Measurements from ENCODE around the gene SLC2A4RG.

Gene SLC2A4RG

DNA sequence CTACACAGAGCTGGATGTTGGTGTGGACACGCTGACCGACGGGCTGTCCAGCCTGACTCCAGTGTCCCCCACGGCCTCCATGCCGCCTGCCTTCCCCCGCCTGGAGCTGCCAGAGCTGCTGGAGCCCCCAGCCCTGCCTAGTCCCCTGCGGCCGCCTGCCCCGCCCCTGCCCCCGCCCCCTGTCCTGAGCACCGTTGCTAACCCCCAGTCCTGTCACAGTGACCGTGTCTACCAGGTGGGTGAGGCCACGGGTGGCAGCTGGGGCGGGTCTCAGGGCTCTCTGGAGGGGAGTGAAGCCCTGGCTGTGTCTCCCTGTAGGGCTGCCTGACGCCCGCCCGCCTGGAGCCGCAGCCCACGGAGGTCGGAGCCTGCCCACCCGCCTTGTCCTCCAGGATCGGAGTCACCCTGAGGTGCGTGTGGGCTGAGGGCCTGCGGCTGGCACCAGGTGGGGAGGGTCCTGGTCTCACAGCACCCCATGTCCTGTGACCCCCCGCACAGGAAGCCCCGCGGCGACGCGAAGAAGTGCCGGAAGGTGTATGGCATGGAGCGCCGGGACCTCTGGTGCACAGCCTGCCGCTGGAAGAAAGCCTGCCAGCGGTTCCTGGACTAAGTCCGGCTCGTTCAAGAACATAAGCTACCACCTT is 2.9 kb downstream of the SLC2A4RG start:
- no peak for DNase-seq

GRCh38 chr20:63743210-63743970 is 3.8 kb downstream of the SLC2A4RG start:
- no peak for DNase-seq

GRCh38 chr20:63744158-63744557 is 4.6 kb downstream of the SLC2A4RG start:
- DNase-seq, result no peak

DNA sequence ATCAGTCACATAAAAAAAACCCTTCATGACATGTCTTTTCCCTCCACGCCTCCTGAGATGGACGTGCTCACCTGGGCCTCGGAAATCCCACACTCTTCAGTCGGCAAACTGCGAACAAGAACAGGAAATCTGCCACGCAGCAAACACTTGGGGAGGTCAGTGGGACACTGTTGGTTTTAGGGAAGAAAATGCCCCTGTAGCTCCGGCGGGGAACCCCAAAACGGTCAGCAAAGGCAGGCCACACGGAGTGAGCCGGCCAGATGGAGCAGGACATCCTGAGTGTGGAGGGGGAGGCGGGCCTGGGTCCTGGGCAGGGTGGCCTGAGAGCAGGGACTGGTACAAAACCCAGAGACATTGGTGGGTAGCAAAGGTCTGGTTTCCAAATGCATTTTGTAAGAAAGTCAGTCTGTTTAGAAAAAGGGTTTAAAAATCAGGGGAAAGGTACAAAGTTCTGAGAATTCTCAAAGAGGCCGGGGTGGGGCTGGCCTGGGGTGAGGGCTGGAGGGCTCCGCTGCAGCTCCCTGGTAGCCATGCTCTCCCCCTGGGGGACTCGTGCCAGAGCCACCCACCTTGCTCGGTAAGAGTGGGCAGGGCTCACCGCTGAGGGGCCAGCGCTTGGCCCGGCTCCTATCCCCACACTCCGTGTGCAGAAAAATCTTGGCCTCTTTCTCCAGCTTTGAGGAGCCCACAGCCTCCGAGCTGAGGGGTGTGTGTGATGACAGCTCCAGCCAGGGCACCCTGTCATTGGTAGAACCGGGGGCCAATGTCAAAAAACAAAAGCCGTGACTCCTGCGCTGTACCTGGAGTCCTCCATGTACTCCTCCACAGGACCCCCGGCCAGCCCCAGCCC is 5.2 kb downstream of the SLC2A4RG start:
- DNase-seq, result no peak

DNA sequence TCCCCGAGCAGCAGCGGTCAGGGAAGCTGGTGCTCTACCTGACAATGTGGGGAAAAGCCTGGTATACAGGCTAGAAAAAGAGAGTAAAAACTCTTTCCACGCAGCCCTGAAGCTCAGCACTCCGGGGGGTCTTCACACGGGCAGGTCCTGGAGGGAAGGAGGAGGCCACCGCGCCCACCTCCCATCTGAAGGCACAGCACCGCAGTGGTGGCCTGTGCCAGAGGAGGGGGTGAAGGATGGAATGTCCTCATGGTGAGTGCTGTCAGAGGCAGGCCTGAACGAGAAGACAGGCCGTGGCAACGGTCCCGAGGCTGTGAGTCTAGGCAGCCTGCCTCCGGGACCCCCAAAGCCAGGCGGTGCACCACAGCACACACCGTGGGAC is 5.8 kb downstream of the SLC2A4RG start:
- no peak for DNase-seq

DNA sequence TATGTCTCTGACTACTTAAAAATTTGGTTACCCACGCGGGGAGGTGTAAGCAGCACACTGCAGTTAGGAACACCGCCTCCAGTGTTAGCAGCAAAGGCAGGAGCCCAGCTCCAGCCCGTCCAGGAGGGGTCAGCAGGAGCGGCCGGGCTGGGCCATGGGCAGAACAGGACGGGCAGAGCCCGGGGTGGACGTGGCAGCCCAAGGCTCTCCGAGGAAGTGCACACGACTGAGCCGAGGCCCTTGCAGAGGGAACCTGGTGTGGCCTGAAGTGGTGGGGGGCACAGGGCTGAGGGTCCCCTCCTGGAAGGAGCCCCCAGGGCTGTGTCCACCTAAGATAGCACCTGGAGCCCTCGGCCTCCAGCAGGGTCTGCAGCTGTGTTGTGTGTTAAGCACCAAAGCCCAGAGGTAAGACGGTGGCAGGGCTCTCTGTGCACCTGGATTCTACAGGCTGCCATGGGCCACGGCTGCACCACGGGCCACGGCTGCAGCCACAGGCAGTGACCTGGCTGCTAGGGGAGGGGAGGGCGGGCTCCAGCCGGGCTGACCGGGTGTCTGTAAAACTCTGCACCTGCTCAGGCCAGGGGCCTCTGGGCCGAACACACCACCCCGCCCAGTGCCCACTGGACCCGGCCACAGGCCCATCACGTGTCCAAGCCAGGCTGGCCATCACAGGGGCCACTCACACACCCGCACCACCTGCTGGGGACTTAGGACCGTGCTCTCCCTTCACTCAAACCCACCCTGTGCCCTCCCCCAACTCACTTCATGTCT is 6.6 kb downstream of the SLC2A4RG start:
- no peak for DNase-seq

DNA sequence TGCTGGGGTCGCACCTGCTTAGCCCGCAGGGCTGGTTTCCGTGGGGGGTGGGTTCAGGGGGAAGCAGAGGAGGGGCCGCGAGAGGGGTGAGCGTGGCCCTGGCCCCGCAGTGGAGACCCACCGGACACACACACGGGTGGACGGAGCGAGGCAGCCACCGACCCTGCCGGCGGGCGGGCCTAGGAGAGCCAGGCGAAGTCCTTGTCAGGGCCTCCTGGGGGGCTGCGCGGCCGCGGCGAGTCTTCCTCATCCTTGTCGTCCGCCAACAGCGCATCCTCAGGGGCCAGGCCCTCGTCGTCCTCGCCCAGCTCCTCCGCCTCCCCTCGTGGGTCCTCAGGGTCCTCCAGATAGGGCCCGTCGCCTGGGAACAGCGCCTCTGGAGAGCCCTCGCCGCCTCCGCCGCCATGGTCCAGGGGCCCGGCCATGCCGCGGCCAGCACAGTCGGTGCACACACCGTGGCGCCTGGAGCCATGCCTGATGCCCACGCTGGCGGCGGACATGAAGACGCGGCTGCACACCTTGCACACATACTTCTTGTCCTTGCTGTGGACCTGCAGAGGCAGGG is 7.3 kb downstream of the SLC2A4RG start:
- DNase-seq, result no peak

DNA sequence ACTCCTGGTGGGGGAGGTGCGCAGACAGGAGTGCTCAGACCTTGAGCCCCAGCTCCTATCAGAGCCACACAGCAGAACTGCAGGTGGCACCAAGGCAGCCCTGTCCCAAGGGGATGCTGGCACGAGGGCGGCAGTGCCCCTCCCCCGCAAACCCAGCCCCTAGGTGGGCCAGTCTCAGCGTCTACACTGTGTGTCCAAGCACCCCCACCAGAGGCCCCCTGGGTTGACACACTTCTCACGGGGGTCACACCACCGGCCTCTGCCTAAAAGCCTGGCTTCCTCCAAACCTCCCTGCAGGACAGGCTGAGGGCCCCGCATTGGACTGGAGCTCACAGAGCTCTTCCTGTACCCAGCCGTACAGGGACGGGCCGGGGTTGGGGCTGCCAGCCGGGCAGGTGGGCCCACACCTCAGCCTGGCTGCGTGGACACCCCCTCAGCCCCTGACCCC is 8.1 kb downstream of the SLC2A4RG start:
- DNase-seq, result no peak

GRCh38 chr20:63748070-63748933 is 8.7 kb downstream of the SLC2A4RG start:
- DNase-seq, result no peak

DNA sequence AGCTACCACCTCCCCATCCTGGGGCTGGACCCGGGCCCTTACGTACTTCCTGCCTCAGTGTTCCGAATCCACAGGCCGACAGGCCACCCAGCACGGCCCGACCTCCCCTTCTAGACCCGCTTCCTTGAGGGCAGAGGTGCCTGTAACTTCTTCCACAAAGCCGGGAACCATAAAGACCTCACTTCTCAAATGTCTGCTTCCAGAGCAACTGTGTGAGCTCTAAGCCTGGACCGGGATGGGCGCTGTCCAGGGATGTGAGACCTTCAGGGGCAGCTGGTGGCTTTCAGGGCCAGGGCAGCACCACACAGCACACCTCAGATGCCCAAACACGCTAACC is 9.3 kb downstream of the SLC2A4RG start:
- no peak for DNase-seq

DNA sequence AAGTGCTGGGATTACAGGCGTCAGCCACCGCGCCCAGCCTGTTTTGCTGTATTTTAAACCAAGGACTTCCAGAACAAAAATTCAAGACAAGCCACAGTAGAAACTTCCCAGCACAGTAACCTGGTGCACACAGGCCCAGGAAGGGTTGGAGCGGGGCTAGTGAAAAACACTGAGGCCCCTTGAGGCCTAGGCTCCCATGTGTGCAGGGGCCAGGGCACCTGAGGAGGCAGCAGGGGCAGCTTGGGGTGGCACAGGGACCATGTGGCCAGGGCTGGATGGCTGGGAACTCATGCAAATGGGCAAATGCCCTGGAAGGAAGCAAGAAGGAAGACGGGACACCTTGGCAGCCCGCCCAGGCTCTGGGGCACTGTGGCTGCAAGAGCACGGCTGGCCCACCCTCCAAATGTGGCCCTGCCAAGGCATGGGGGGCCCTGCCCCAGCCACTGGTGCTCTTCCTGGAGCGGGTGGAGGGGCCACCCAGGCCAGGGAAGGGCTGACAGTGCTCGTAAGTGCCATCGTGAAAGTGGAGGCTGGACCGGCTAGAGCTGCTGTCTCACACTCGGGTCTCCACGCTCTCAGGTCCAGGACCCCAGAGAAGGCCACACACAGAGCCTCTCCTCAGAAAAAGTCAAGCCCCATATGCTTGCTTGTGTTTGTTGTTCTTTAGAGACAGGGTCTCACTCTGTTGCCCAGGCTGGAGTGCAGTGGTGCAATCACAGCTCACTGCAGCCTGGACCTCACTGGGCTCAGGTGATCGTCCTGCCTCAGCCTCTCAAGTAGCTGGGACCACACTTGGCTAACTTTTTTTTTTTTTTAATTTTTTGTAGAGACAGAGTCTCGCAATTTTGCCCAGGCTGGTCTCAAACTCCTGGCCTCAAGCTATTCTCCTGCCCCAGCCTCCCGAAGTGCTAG is 10.3 kb downstream of the SLC2A4RG start:
- DNase-seq, result no peak

GRCh38 chr20:63750807-63751470 is 11.4 kb downstream of the SLC2A4RG start:
- no peak for DNase-seq

DNA sequence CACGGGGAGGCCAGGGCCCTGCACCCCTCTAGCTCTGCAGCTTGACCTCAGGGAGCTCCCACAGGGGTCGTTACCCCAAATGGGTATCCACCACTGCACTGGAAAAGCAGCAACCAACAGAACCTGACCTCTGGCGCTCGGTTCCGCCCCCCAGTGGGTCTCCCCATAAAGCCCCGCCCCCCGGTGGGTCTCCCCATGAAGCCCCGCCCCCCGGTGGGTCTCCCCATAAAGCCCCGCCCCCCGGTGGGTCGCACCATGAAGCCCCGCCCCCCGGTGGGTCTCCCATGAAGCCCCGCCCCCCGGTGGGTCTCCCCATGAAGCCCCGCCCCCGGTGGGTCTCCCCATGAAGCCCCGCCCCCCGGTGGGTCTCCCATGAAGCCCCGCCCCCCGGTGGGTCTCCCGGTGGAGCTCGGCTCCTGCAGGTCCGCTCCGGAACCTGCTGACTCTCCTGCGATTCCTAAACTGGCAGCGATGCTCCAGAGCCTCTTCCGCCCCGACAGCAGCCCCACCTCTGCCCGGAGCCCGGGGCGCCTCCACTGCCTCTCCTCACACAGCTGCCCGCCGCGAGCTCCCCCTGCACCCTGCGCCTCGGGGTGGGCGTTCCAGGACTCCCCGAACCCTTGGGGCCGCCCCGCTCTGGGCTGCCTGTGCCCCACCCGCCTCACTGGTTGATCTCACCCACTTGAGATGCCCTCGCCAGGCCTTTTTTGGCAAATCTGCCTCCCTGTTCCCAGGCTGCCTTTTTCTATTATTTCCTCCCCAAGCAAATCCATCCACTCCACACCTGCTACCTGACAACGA is 12.1 kb downstream of the SLC2A4RG start:
- no peak for DNase-seq

DNA sequence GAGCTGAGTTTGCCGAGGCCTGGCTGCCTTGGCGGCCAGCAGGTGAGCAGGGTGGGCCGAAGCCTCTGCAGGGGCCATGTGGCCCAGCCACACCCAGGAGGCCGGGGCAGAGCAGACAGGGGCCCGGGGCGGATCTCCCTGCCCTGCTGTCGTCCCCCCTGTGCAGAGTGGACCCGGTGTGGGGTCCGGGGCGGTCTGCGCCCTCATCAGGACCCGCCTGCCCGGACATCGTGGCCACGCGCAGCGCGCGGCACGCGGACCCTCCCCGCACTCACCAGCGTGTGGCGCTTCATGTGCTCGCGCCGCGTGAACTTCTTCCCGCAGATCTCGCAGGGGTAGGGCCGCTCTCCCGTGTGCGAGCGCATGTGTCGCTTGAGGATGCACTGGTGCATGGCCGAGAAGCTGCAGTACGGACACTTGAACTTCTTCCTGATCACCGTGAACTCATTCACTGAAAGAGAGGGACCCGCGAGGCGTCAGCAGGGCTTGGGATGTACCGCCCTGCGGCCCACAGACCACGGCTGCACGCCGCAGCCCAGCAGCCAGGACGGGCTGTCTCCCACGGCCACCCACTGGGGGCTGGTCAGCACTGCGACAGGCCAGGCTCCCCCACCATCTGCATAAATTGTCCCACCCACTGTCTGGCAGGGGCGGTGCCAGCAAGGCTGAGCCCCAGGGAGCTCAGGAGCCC is 13.0 kb downstream of the SLC2A4RG start:
- no peak for DNase-seq

- no peak for DNase-seq
These were observed 13.8 kb downstream of the SLC2A4RG start for GRCh38 chr20:63753381-63753780.

DNA sequence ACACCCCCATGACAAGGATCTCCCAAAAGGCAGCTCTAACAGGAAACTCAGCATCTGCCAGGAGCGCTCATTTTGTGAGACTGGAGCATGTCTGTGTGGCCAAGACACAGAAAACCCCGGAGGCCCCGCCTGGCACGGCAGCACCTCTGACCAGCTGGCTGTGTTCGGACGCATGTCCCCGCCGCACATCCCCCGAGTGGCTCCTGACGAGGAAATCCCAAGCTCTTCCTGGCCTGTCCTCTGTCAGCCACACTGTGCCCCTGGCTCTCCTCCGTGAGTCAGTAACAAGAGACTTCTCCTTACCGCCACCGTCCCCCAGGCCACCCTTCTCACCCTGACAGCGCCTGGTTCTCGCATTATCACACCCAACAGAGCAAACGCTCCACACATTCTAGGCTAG is 14.4 kb downstream of the SLC2A4RG start:
- no peak for DNase-seq

DNA sequence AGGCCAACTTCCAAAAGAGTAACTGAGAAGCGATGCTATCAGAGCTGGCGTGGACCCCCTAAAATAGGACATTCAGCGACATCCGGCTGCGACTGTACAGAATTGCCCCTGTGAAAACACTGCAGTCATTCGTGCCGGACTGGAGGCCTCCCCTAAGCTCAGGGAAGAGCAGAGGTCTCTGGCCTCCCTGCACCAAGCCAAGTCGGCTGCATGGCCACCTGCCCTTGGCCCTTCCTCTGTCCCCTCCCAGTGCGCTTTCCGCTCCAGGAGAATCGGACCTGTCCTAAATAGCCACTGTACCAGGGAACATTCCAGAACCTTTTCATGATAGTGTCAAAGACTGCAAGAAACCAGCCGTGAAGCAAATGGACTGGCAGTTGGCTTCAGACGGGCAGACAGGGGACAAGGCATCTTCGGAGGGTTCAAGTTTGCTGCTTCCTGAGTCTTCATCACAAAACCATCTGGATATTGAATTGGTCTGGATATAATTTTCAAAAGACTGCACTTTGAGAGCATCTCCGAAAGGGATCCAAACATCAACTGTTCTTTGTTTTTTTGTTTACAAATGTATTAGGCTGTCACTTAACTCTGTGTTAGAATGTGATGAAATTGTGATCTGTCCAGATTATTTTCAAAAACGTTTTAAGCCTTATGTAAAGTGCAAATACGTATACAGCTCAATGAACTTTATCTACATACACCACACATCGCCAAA is 16.5 kb downstream of the SLC2A4RG start:
- no peak for DNase-seq

- no peak for DNase-seq
These were observed 17.0 kb downstream of the SLC2A4RG start for GRCh38 chr20:63756648-63756991.
